IMR-90 (cell line): ENCODE results near the gene GALNT7. TPM values are rescaled to one million over a fixed set of nuclear protein-coding genes. Genes with fewer than 3 reads are reported as not detected.

Experiments used
- ATAC-seq: fragments of 200-7000 bp; cut with Tn5 transposase; 2 replicates; pipeline ENCODE4 v1.9.1; 2020; ENCODE audit warnings: low read depth, mild to moderate bottlenecking, moderate library complexity
- BruUV-seq: library from RNA; stranded (reverse); fragments of 400-500 nt; replicated peaks from 2 replicates; lab custom pipeline; 2021; lab: Mats Ljungman, UMichigan
- CTCF ChIA-PET: fragments of 300-600 bp; formaldehyde crosslinking; extraction: SDS; loops from one replicate; lab custom pipeline; 2021; ENCODE audit warnings: antibody characterized with exemption; lab: Yijun Ruan, JAX
- POLR2A ChIA-PET: fragments of 300-600 bp; sonication (Branson Sonifier 250); formaldehyde crosslinking; loops from one replicate; lab custom pipeline; 2022; ENCODE audit warnings: antibody characterized with exemption; ENCODE audit not compliant: unreplicated experiment; lab: Charles Lee
- DNase-seq: peaks from one replicate; pipeline ENCODE4 v3.0.0; 2013
- H2AFZ ChIP-seq: replicated peaks from 2 replicates; pipeline ENCODE3; 2013; ENCODE audit warnings: low read length, mild to moderate bottlenecking; ENCODE audit not compliant: poor library complexity
- H2AK5ac ChIP-seq: 2 replicates; pipeline ENCODE4 v1.6.1; 2013; ENCODE audit warnings: low read depth, low read length, inconsistent platforms
- H2AK9ac ChIP-seq: replicated peaks from 2 replicates; pipeline ENCODE3; 2013; ENCODE audit warnings: mild to moderate bottlenecking, low read depth, low read length, moderate library complexity; ENCODE audit not compliant: poor library complexity
- H2BK120ac ChIP-seq: 2 replicates; pipeline ENCODE4 v1.6.1; 2013; ENCODE audit warnings: low read depth, low read length, inconsistent platforms
- H2BK15ac ChIP-seq: 3 replicates; pipeline ENCODE4 v1.6.1; 2013; ENCODE audit warnings: low read depth, low read length, inconsistent platforms
- H2BK20ac ChIP-seq: 2 replicates; pipeline ENCODE4 v1.6.1; 2013; ENCODE audit warnings: low read depth, mild to moderate bottlenecking, inconsistent platforms, low read length, moderate library complexity
- H2BK5ac ChIP-seq: 2 replicates; pipeline ENCODE4 v1.6.1; 2013; ENCODE audit warnings: mild to moderate bottlenecking, low read depth, low read length, inconsistent platforms; ENCODE audit not compliant: poor library complexity, severe bottlenecking
- H3K14ac ChIP-seq: replicated peaks from 2 replicates; pipeline ENCODE4 v1.6.1; 2013; ENCODE audit warnings: low read depth, low read length, inconsistent platforms
- H3K18ac ChIP-seq: 2 replicates; pipeline ENCODE4 v1.6.1; 2013; ENCODE audit warnings: low read depth, low read length, control low read depth
- H3K23ac ChIP-seq: 2 replicates; pipeline ENCODE4 v1.6.1; 2013; ENCODE audit warnings: low read depth, low read length, inconsistent platforms
- H3K27ac ChIP-seq: 2 replicates; pipeline ENCODE4 v1.5.1; 2013; ENCODE audit warnings: mild to moderate bottlenecking, control low read depth, low read length; ENCODE audit not compliant: insufficient read depth
- H3K27me3 ChIP-seq: 2 replicates; pipeline ENCODE4 v1.6.1; 2013; ENCODE audit warnings: low read length; ENCODE audit not compliant: control insufficient read depth, insufficient read depth
- H3K36me3 ChIP-seq: 2 replicates; pipeline ENCODE4 v1.6.1; 2013; ENCODE audit warnings: low read length, mixed read lengths; ENCODE audit not compliant: control insufficient read depth, insufficient read depth
- H3K4ac ChIP-seq: 2 replicates; pipeline ENCODE4 v1.6.1; 2013; ENCODE audit warnings: low read depth, low read length, inconsistent platforms
- H3K4me1 ChIP-seq: 2 replicates; pipeline ENCODE4 v1.6.1; 2013; ENCODE audit warnings: low read length, mixed read lengths; ENCODE audit not compliant: control insufficient read depth, insufficient read depth
- H3K4me2 ChIP-seq: 2 replicates; pipeline ENCODE4 v1.6.1; 2013; ENCODE audit warnings: low read depth, mild to moderate bottlenecking, control low read depth, low read length, moderate library complexity
- H3K4me3 ChIP-seq: 2 replicates; pipeline ENCODE4 v1.5.1; 2013; ENCODE audit warnings: low read depth, mild to moderate bottlenecking, control low read depth, low read length, moderate library complexity; ENCODE audit not compliant: insufficient read depth
- H3K56ac ChIP-seq: 2 replicates; pipeline ENCODE4 v1.6.1; 2013; ENCODE audit warnings: low read length, inconsistent platforms; ENCODE audit not compliant: insufficient read depth; ENCODE audit errors: extremely low read depth
- H3K79me1 ChIP-seq, 2 experiments: 2 replicates each; pipeline ENCODE4 v1.6.1; 2013; ENCODE audit warnings: low read length in 2 of 2, inconsistent platforms in 1 of 2, low read depth in 1 of 2
- H3K9ac ChIP-seq: 2 replicates; pipeline ENCODE4 v1.6.1; 2013; ENCODE audit warnings: low read depth, low read length, control low read depth
- H3K9me1 ChIP-seq: 2 replicates; pipeline ENCODE4 v1.6.1; 2013; ENCODE audit warnings: low read length, inconsistent platforms; ENCODE audit not compliant: insufficient read depth
- H3K9me3 ChIP-seq: 2 replicates; pipeline ENCODE4 v1.6.1; 2013; ENCODE audit warnings: low read length; ENCODE audit not compliant: control insufficient read depth, insufficient read depth
- H4K20me1 ChIP-seq: 2 replicates; pipeline ENCODE4 v1.6.1; 2013; ENCODE audit warnings: low read length, inconsistent platforms; ENCODE audit not compliant: insufficient read depth
- H4K5ac ChIP-seq: 2 replicates; pipeline ENCODE4 v1.6.1; 2013; ENCODE audit warnings: mild to moderate bottlenecking, low read depth, low read length, control low read depth
- H4K8ac ChIP-seq, 2 experiments: 2 replicates each; pipeline ENCODE4 v1.6.1; 2013; ENCODE audit warnings: low read depth in 2 of 2, low read length in 2 of 2, control low read depth in 1 of 2, inconsistent platforms in 1 of 2
- H4K91ac ChIP-seq: 2 replicates; pipeline ENCODE4 v1.6.1; 2013; ENCODE audit warnings: low read depth, low read length, inconsistent platforms; ENCODE audit not compliant: insufficient read depth
- MAFK ChIP-seq: IDR thresholded peaks from 2 replicates; pipeline ENCODE4 v1.6.1; 2012; ENCODE audit warnings: low read depth, low read length, improper control_type of control experiment
- MAZ ChIP-seq: IDR thresholded peaks from 2 replicates; pipeline ENCODE4 v1.6.1; 2012; ENCODE audit warnings: low read depth, mild to moderate bottlenecking, low read length, improper control_type of control experiment, moderate library complexity, borderline replicate concordance
- MXI1 ChIP-seq: IDR thresholded peaks from 2 replicates; pipeline ENCODE4 v1.6.1; 2012; ENCODE audit warnings: low read depth, mild to moderate bottlenecking, low read length, moderate library complexity, borderline replicate concordance
- POLR2A ChIP-seq: IDR thresholded peaks from 2 replicates; pipeline ENCODE4 v1.6.1; 2012; ENCODE audit warnings: mild to moderate bottlenecking, low read depth, low read length
- RAD21 ChIP-seq: IDR thresholded peaks from 2 replicates; pipeline ENCODE4 v1.6.1; 2012; ENCODE audit warnings: low read length, improper control_type of control experiment
- RFX5 ChIP-seq: IDR thresholded peaks from 2 replicates; pipeline ENCODE4 v1.8.0; 2012; ENCODE audit warnings: low read depth, mild to moderate bottlenecking, low read length, moderate library complexity
- SMC3 ChIP-seq: fragments of 150-350 bp; IDR thresholded peaks from 2 replicates; pipeline ENCODE4 v1.6.1; 2016; ENCODE audit warnings: low read depth, mild to moderate bottlenecking, antibody characterized with exemption, low read length, moderate library complexity
- WGBS, 2 experiments: methylation state at CpG; one replicate each; pipeline versions ENCODE4 v1.1.5 to v1.1.7; 2013; ENCODE audit warnings: missing lambda C conversion rate in 2 of 2; ENCODE audit not compliant: insufficient read length in 1 of 2; ENCODE audit errors: extremely low coverage in 2 of 2; 5-methylcytosine and 5-hydroxymethylcytosine counted together
- dilution Hi-C: fragments of 300-500 bp; cut with HindIII; formaldehyde crosslinking; loops from one replicate; pipeline ENCODE4 v1.14.3; 2018; ENCODE audit warnings: low sequenced_read_pairs; ENCODE audit not compliant: unreplicated experiment
- in situ Hi-C: fragments of 300-500 bp; cut with MboI; formaldehyde crosslinking; loops from 3 replicates; pipeline ENCODE4 v1.14.3; 2019; ENCODE audit warnings: low sequenced_read_pairs, inconsistent platforms, mixed read lengths
- intact Hi-C: fragments of 100-400 bp; cut with micrococcal nuclease; formaldehyde crosslinking; loops from 2 replicates; pipeline ENCODE4 v1.10.0; 2022
- polyA plus RNA-seq, 3 experiments: library from polyadenylated mRNA; depleted of rRNA; stranded (reverse); fragments of >200 nt; gene quantifications; 2 replicates each; pipeline ENCODE4 v1.2.3, GENCODE V29; 2012; ENCODE audit warnings: low replicate concordance in 1 of 3
- total RNA-seq: library from RNA; depleted of rRNA; stranded (reverse); fragments of >200 nt; gene quantifications from 2 replicates; pipeline ENCODE4 v1.2.3, GENCODE V29; 2012
- TF ChIP-seq, protein P1 (sequence below): fragments of 150-350 bp; IDR thresholded peaks from 2 replicates; pipeline ENCODE4 v1.6.1; 2017; ENCODE audit warnings: mild to moderate bottlenecking, antibody characterized with exemption, low read length, low read depth
- TF ChIP-seq, protein P2 (sequence below): fragments of 150-350 bp; IDR thresholded peaks from 2 replicates; pipeline ENCODE4 v1.6.1; 2016; ENCODE audit warnings: low read depth, mild to moderate bottlenecking, low read length, moderate library complexity, borderline replicate concordance

The GALNT7 gene
- total and polyA plus RNA-seq, 2 of the 4 experiments (the other 2 are of a cell fraction) = 19.1 to 31.2 TPM

DNA sequence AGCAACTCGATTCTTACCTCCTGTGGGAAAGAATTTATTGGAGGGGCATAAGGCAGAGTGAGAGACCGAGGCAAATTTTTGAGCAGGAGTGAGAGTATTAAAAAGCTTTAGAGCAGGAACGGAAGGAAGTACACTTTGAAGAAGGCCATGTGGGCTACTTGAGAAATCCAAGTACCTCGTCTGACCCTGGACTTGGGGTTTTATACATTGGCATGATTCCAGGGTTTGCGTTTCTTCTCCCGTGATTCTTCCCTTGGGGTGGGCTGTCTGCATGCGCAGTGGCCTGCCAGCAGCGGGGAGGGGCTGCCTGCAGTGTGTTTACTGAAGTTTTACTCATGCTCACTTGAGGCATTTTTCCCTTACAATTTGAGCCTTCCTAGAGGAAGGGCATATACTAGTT is 3.4 kb downstream of the GALNT7 start:
- no peak overlapping the region for H4K91ac ChIP-seq
- H3K27me3 ChIP-seq = no peaks in the 10 kb centered on the region
- no peak overlapping the region for H2BK120ac ChIP-seq
- no peak overlapping the region for H2AFZ ChIP-seq
- intact Hi-C loops (loop anchor here (2.0 kb wide), 1 partner anchor 147 kb away; no protein-coding TSS in a partner anchor), in situ Hi-C loops (no loop called here), dilution Hi-C loops (no loop called here)
- H3K9ac ChIP-seq = no peak overlapping the region
- H3K18ac ChIP-seq = no peak overlapping the region
- H3K4me3 ChIP-seq = no peak overlapping the region
- H3K56ac ChIP-seq = no peak overlapping the region
- H2AK9ac ChIP-seq = no peak overlapping the region
- ATAC-seq (no peak), DNase-seq (no peak)
- H2BK5ac ChIP-seq = no peak overlapping the region
- H3K14ac ChIP-seq = no peak overlapping the region
- no peaks in the 10 kb centered on the region; the same call in 1 of the 2 replicates for H4K20me1 ChIP-seq
- H3K4ac ChIP-seq = no peak overlapping the region
- H3K79me1 ChIP-seq = peaks cover 29 to 49% of the 10 kb centered on the region in 2 experiments; a peak in 3 of 4 replicates
- H2BK15ac ChIP-seq = no peak overlapping the region
- no peak overlapping the region for H3K4me2 ChIP-seq
- no peak overlapping the region for H4K5ac ChIP-seq
- no peak overlapping the region for H4K8ac ChIP-seq
- H3K27ac ChIP-seq = no peak overlapping the region
- ChIA-PET POLR2A (no interaction called here), CTCF (no interaction called here)
- H3K9me3 ChIP-seq = no peaks in the 10 kb centered on the region
- TF ChIP-seq MAFK (no peak), RAD21 (no peak), SMC3 (no peak), MXI1 (no peak), POLR2A (no peak), RFX5 (no peak), MAZ (no peak)
- TF ChIP-seq, protein P1, sequence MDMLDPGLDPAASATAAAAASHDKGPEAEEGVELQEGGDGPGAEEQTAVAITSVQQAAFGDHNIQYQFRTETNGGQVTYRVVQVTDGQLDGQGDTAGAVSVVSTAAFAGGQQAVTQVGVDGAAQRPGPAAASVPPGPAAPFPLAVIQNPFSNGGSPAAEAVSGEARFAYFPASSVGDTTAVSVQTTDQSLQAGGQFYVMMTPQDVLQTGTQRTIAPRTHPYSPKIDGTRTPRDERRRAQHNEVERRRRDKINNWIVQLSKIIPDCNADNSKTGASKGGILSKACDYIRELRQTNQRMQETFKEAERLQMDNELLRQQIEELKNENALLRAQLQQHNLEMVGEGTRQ = no peak
- TF ChIP-seq, protein P2, sequence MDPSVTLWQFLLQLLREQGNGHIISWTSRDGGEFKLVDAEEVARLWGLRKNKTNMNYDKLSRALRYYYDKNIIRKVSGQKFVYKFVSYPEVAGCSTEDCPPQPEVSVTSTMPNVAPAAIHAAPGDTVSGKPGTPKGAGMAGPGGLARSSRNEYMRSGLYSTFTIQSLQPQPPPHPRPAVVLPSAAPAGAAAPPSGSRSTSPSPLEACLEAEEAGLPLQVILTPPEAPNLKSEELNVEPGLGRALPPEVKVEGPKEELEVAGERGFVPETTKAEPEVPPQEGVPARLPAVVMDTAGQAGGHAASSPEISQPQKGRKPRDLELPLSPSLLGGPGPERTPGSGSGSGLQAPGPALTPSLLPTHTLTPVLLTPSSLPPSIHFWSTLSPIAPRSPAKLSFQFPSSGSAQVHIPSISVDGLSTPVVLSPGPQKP = no peak
- no peak overlapping the region for H2AK5ac ChIP-seq
- WGBS, 2 experiments = 86% methylated on average over 1 of the region's 8 CpGs; no CpG with 5 or more reads in 1 of the 2 experiments
- H3K36me3 ChIP-seq = no peaks in the 10 kb centered on the region
- H3K9me1 ChIP-seq = no peaks in the 10 kb centered on the region
- peaks cover 2% of the 10 kb centered on the region; the same call in 1 of the 2 replicates for H3K4me1 ChIP-seq
- no peak overlapping the region for H2BK20ac ChIP-seq
- H3K23ac ChIP-seq = no peak overlapping the region
- BruUV-seq = no TSS peak
